PFSK-1 (cell line): ENCODE data around the gene FNDC3A.

Source experiments
- FOXP2 ChIP-seq: optimal IDR thresholded peaks from 2 replicates; pipeline ENCODE3; 2011; ENCODE audit warnings: borderline replicate concordance, control low read depth, inconsistent platforms; ENCODE audit not compliant: insufficient read depth; ENCODE audit errors: extremely low read length, extremely low read depth
- POLR2AphosphoS5 ChIP-seq: IDR thresholded peaks from 2 replicates; pipeline ENCODE4 v1.6.1; 2012; ENCODE audit warnings: low read depth, mild to moderate bottlenecking, control low read depth, low read length, moderate library complexity
- SIN3A ChIP-seq: IDR thresholded peaks from 2 replicates; pipeline ENCODE4 v1.6.1; 2012; ENCODE audit warnings: mild to moderate bottlenecking, low read length, moderate library complexity, borderline replicate concordance; ENCODE audit not compliant: insufficient read depth
- TAF1 ChIP-seq: IDR thresholded peaks from 2 replicates; pipeline ENCODE4 v1.6.1; 2012; ENCODE audit warnings: low read length, control low read depth, borderline replicate concordance; ENCODE audit not compliant: insufficient read depth
- TF ChIP-seq, protein P1 (sequence below), 2 experiments: IDR thresholded peaks; 2 replicates each; pipeline versions ENCODE4 v1.6.1 to v1.8.0; 2011 to 2012; ENCODE audit warnings: low read depth in 2 of 2, low read length in 2 of 2, control low read depth in 1 of 2, inconsistent platforms in 1 of 2, mild to moderate bottlenecking in 1 of 2, moderate library complexity in 1 of 2; ENCODE audit not compliant: insufficient read depth in 1 of 2

Gene FNDC3A

GRCh38 chr13:49256841-49257240, 281.1 kb downstream of the FNDC3A start:
- TF ChIP-seq POLR2AphosphoS5, result no peak

GRCh38 chr13:49258089-49258796, 282.5 kb downstream of the FNDC3A start:
- TF ChIP-seq, protein P1, sequence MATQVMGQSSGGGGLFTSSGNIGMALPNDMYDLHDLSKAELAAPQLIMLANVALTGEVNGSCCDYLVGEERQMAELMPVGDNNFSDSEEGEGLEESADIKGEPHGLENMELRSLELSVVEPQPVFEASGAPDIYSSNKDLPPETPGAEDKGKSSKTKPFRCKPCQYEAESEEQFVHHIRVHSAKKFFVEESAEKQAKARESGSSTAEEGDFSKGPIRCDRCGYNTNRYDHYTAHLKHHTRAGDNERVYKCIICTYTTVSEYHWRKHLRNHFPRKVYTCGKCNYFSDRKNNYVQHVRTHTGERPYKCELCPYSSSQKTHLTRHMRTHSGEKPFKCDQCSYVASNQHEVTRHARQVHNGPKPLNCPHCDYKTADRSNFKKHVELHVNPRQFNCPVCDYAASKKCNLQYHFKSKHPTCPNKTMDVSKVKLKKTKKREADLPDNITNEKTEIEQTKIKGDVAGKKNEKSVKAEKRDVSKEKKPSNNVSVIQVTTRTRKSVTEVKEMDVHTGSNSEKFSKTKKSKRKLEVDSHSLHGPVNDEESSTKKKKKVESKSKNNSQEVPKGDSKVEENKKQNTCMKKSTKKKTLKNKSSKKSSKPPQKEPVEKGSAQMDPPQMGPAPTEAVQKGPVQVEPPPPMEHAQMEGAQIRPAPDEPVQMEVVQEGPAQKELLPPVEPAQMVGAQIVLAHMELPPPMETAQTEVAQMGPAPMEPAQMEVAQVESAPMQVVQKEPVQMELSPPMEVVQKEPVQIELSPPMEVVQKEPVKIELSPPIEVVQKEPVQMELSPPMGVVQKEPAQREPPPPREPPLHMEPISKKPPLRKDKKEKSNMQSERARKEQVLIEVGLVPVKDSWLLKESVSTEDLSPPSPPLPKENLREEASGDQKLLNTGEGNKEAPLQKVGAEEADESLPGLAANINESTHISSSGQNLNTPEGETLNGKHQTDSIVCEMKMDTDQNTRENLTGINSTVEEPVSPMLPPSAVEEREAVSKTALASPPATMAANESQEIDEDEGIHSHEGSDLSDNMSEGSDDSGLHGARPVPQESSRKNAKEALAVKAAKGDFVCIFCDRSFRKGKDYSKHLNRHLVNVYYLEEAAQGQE (IDR thresholded peaks at IDR 0.05; ENCODE audit: insufficient read depth in 1 of 2, low read depth in 2 of 2, low read length in 2 of 2), result no peak
- no peak for TF ChIP-seq FOXP2
- no peak for TF ChIP-seq SIN3A
- no peak for TF ChIP-seq POLR2AphosphoS5
- TF ChIP-seq TAF1, result no peak
